ENCODE measurements around the gene RANBP9. TPM values are rescaled to one million over a fixed set of nuclear protein-coding genes. Genes with fewer than 3 reads are reported as not detected.

RANBP9 gene
- total RNA-seq, 1 experiment from 2014 or later = 44.5 TPM

DNA sequence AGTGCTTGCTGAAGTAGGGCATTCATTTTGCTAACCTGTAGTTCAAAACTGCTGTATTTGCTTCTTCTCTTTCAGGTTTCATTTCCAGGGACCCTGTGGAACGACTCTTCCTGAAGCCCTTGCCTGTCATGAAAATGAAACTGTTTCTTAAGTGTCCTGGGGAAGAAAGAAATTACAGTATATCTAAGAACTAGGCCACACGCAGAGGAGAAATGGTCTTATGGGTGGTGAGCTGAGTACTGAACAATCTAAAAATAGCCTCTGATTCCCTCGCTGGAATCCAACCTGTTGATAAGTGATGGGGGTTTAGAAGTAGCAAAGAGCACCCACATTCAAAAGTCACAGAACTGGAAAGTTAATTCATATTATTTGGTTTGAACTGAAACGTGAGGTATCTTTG is 99.9 kb downstream of the RANBP9 start:
- Histone ChIP-seq H3K27ac (ENCODE audit: low read length) (no peak overlapping the region), H3K4me3 (ENCODE audit: low read depth in 2 of 2, low read length in 2 of 2) (no peak overlapping the region), H3K9me3 (ENCODE audit: control insufficient read depth, insufficient read depth, low read depth, low read length) (no peaks in the 10 kb centered on the region), H3K36me3 (ENCODE audit: control insufficient read depth, insufficient read depth, low read length) (peaks cover 3% of the 10 kb centered on the region; the same call in 1 of the 2 replicates), H3K27me3 (ENCODE audit: control insufficient read depth, insufficient read depth, low read length) (no peaks in the 10 kb centered on the region), H3K4me1 (ENCODE audit: control insufficient read depth, insufficient read depth, low read length) (peaks cover 11% of the 10 kb centered on the region; the same call in 1 of the 2 replicates)
- DNase-seq (ENCODE audit: low read depth, low spot score) (no peak), ATAC-seq (no peak)
- ChIA-PET CTCF (no interaction called here), POLR2A (no interaction called here)
- TF ChIP-seq, protein P1, sequence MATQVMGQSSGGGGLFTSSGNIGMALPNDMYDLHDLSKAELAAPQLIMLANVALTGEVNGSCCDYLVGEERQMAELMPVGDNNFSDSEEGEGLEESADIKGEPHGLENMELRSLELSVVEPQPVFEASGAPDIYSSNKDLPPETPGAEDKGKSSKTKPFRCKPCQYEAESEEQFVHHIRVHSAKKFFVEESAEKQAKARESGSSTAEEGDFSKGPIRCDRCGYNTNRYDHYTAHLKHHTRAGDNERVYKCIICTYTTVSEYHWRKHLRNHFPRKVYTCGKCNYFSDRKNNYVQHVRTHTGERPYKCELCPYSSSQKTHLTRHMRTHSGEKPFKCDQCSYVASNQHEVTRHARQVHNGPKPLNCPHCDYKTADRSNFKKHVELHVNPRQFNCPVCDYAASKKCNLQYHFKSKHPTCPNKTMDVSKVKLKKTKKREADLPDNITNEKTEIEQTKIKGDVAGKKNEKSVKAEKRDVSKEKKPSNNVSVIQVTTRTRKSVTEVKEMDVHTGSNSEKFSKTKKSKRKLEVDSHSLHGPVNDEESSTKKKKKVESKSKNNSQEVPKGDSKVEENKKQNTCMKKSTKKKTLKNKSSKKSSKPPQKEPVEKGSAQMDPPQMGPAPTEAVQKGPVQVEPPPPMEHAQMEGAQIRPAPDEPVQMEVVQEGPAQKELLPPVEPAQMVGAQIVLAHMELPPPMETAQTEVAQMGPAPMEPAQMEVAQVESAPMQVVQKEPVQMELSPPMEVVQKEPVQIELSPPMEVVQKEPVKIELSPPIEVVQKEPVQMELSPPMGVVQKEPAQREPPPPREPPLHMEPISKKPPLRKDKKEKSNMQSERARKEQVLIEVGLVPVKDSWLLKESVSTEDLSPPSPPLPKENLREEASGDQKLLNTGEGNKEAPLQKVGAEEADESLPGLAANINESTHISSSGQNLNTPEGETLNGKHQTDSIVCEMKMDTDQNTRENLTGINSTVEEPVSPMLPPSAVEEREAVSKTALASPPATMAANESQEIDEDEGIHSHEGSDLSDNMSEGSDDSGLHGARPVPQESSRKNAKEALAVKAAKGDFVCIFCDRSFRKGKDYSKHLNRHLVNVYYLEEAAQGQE (IDR thresholded peaks at IDR 0.05; ENCODE audit: insufficient read depth in 1 of 2, low read depth in 2 of 2, low read length in 1 of 2) = no peak
- TF ChIP-seq, protein P2, sequence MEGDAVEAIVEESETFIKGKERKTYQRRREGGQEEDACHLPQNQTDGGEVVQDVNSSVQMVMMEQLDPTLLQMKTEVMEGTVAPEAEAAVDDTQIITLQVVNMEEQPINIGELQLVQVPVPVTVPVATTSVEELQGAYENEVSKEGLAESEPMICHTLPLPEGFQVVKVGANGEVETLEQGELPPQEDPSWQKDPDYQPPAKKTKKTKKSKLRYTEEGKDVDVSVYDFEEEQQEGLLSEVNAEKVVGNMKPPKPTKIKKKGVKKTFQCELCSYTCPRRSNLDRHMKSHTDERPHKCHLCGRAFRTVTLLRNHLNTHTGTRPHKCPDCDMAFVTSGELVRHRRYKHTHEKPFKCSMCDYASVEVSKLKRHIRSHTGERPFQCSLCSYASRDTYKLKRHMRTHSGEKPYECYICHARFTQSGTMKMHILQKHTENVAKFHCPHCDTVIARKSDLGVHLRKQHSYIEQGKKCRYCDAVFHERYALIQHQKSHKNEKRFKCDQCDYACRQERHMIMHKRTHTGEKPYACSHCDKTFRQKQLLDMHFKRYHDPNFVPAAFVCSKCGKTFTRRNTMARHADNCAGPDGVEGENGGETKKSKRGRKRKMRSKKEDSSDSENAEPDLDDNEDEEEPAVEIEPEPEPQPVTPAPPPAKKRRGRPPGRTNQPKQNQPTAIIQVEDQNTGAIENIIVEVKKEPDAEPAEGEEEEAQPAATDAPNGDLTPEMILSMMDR (IDR thresholded peaks at IDR 0.05) = no peak
- no peak for TF ChIP-seq TCF7L2 (IDR thresholded peaks at IDR 0.05; ENCODE audit: low read depth, low read length)
- TF ChIP-seq SIN3A (IDR thresholded peaks at IDR 0.05; ENCODE audit: borderline replicate concordance, insufficient read depth, low read depth, low read length) = no peak
- TF ChIP-seq POLR2AphosphoS5 (IDR thresholded peaks at IDR 0.05; ENCODE audit: low read depth, low read length) = no peak
- in situ Hi-C loops (cut with HindIII; ENCODE audit: low pct_unique_long_range_greater_than_20kb, low sequenced_read_pairs) (no loop called here), intact Hi-C loops (cut with micrococcal nuclease; ENCODE audit: unreplicated experiment) (no loop called here)
- no TSS peak for BruUV-seq (replicated peaks)

DNA sequence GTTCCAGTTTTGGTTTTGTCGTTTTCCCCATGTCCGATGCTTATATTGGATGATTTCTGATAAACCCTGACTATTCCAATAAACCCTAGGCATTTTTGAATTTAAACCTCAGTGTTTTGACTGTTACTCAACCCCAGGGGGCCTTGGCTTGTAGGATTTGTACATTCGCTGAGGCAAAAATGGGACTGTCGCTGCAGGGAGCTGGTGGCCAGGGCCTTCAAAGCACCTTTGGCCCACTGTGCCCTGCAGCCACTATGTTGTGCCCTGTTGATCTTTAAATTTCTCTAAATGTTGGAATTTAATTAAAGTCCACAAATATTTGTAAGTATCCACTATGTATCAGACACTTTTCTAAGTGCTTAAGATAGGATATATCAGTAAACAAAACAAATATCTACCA is 106.0 kb downstream of the RANBP9 start:
- Histone ChIP-seq H3K27me3 (ENCODE audit: control insufficient read depth, insufficient read depth, low read length) (no peaks in the 10 kb centered on the region), H3K27ac (ENCODE audit: low read length) (no peak overlapping the region), H3K4me3 (ENCODE audit: low read depth in 2 of 2, low read length in 2 of 2) (no peak overlapping the region), H3K4me1 (ENCODE audit: control insufficient read depth, insufficient read depth, low read length) (no peaks in the 10 kb centered on the region), H3K36me3 (ENCODE audit: control insufficient read depth, insufficient read depth, low read length) (no peaks in the 10 kb centered on the region), H3K9me3 (ENCODE audit: control insufficient read depth, insufficient read depth, low read depth, low read length) (no peaks in the 10 kb centered on the region)
- in situ Hi-C loops (cut with HindIII; ENCODE audit: low pct_unique_long_range_greater_than_20kb, low sequenced_read_pairs) = no loop called here
- no TSS peak for BruUV-seq (replicated peaks)
- no peak for DNase-seq (ENCODE audit: low read depth, low spot score)
- TF ChIP-seq, protein P2 (IDR thresholded peaks at IDR 0.05) = no peak
- TF ChIP-seq, protein P1 (IDR thresholded peaks at IDR 0.05; ENCODE audit: insufficient read depth in 1 of 2, low read depth in 2 of 2, low read length in 1 of 2) = no peak
- no peak for TF ChIP-seq SIN3A (IDR thresholded peaks at IDR 0.05; ENCODE audit: borderline replicate concordance, insufficient read depth, low read depth, low read length)
- no peak for TF ChIP-seq POLR2AphosphoS5 (IDR thresholded peaks at IDR 0.05; ENCODE audit: low read depth, low read length)
- TF ChIP-seq TCF7L2 (IDR thresholded peaks at IDR 0.05; ENCODE audit: low read depth, low read length) = no peak
- ChIA-PET CTCF (no interaction called here), POLR2A (no interaction called here)
- no peak for ATAC-seq
- intact Hi-C loops (cut with micrococcal nuclease; ENCODE audit: unreplicated experiment) = no loop called here

Measured in Panc1 (cell line).